HG03558 (cell line): ENCODE measurements around the gene SMIM24.
"Not testable (repeated sequence)": the region's sequence is repeated elsewhere in the genome, so short reads cannot be mapped to it uniquely, and the experiment has no call there.

Source experiments
- ATAC-seq: cut with Tn5 transposase; IDR thresholded peaks from one replicate; pipeline ENCODE4 v1.9.1; 2021; ENCODE audit warnings: moderate number of reproducible peaks; ENCODE audit not compliant: unreplicated experiment; ENCODE audit errors: extremely low read depth

SMIM24 gene

GRCh38 chr19:3458229-3459088, 21.9 kb downstream of the SMIM24 start:
- no peak for ATAC-seq

- ATAC-seq: no peak
These were observed 22.6 kb downstream of the SMIM24 start for GRCh38 chr19:3457528-3458228.

GRCh38 chr19:3456925-3457527, 23.3 kb downstream of the SMIM24 start:
- no peak for ATAC-seq

- ATAC-seq: no peak
These were observed 24.2 kb downstream of the SMIM24 start for GRCh38 chr19:3455960-3456601.

- no peak for ATAC-seq
These were observed 24.9 kb downstream of the SMIM24 start for GRCh38 chr19:3455393-3455955.

- no peak for ATAC-seq
These were observed 25.5 kb downstream of the SMIM24 start for GRCh38 chr19:3454656-3455392.

- no peak for ATAC-seq
These were observed 26.5 kb downstream of the SMIM24 start for GRCh38 chr19:3453840-3454239.

GRCh38 chr19:3452942-3453214, 27.4 kb downstream of the SMIM24 start:
- not testable (repeated sequence) for ATAC-seq

- ATAC-seq: no peak
These were observed 28.0 kb downstream of the SMIM24 start for GRCh38 chr19:3452171-3452941.

GRCh38 chr19:3451451-3451866, 28.9 kb downstream of the SMIM24 start:
- ATAC-seq: no peak

GRCh38 chr19:3450796-3451411, 29.4 kb downstream of the SMIM24 start:
- no peak for ATAC-seq

- ATAC-seq: no peak
These were observed 31.6 kb downstream of the SMIM24 start for GRCh38 chr19:3448616-3449334.

GRCh38 chr19:3446657-3447056, 33.7 kb downstream of the SMIM24 start:
- not testable (repeated sequence) for ATAC-seq

- ATAC-seq: no peak
These were observed 35.6 kb downstream of the SMIM24 start for GRCh38 chr19:3444695-3445234.

- no peak for ATAC-seq
These were observed 36.3 kb downstream of the SMIM24 start for GRCh38 chr19:3443840-3444694.

GRCh38 chr19:3442487-3443071, 37.7 kb downstream of the SMIM24 start:
- no peak for ATAC-seq

GRCh38 chr19:3441986-3442329, 38.4 kb downstream of the SMIM24 start:
- ATAC-seq: no peak
